Trophoblast cell (in vitro differentiated cells and primary cell): ENCODE measurements around the gene GMFB.

ENCODE experiments used
- DNase-seq, 2 donors: peaks; one replicate each; pipeline ENCODE4 v3.0.0-alpha.2; 2016
- H2AFZ ChIP-seq: 2 replicates; pipeline ENCODE4 v1.6.1; 2013; ENCODE audit warnings: low read length, moderate library complexity, mild to moderate bottlenecking; ENCODE audit not compliant: insufficient read depth, poor library complexity
- H2AK5ac ChIP-seq: 2 replicates; pipeline ENCODE4 v1.6.1; 2013; ENCODE audit warnings: mild to moderate bottlenecking, low read length
- H2BK120ac ChIP-seq: 2 replicates; pipeline ENCODE4 v1.6.1; 2013; ENCODE audit warnings: low read length, mild to moderate bottlenecking, moderate library complexity; ENCODE audit not compliant: insufficient read depth, poor library complexity
- H2BK12ac ChIP-seq: 2 replicates; pipeline ENCODE4 v1.6.1; 2013; ENCODE audit warnings: mild to moderate bottlenecking, low read length, moderate library complexity
- H2BK5ac ChIP-seq: 2 replicates; pipeline ENCODE4 v1.6.1; 2013; ENCODE audit warnings: low read length, low read depth, moderate library complexity, mild to moderate bottlenecking; ENCODE audit not compliant: poor library complexity
- H3K14ac ChIP-seq: 2 replicates; pipeline ENCODE4 v1.6.1; 2013; ENCODE audit warnings: mild to moderate bottlenecking, low read length
- H3K18ac ChIP-seq: 2 replicates; pipeline ENCODE4 v1.6.1; 2013; ENCODE audit warnings: mild to moderate bottlenecking, low read length
- H3K23ac ChIP-seq: 2 replicates; pipeline ENCODE4 v1.6.1; 2013; ENCODE audit warnings: low read length
- H3K27ac ChIP-seq: 2 replicates; pipeline ENCODE4 v1.5.1; 2013; ENCODE audit warnings: low read depth, mild to moderate bottlenecking, inconsistent platforms, low read length, moderate library complexity
- H3K27me3 ChIP-seq: 2 replicates; pipeline ENCODE4 v1.6.1; 2013; ENCODE audit warnings: inconsistent platforms, mild to moderate bottlenecking, low read length, moderate library complexity; ENCODE audit not compliant: insufficient read depth
- H3K36me3 ChIP-seq, 2 experiments: 1 replicate in 1 of 2; 2 replicates in 1 of 2; pipeline ENCODE4 v1.6.1; 2013; ENCODE audit warnings: low read length in 2 of 2, mild to moderate bottlenecking in 2 of 2, moderate library complexity in 1 of 2; ENCODE audit not compliant: insufficient read depth in 2 of 2, control insufficient read depth in 1 of 2
- H3K4ac ChIP-seq: 2 replicates; pipeline ENCODE4 v1.6.1; 2013; ENCODE audit warnings: low read depth, mild to moderate bottlenecking, low read length, moderate library complexity
- H3K4me1 ChIP-seq, 2 experiments: 1 replicate in 1 of 2; 2 replicates in 1 of 2; pipeline ENCODE4 v1.6.1; 2013; ENCODE audit warnings: low read length in 2 of 2, mild to moderate bottlenecking in 2 of 2, moderate library complexity in 1 of 2; ENCODE audit not compliant: insufficient read depth in 2 of 2, control insufficient read depth in 1 of 2
- H3K4me2 ChIP-seq: 2 replicates; pipeline ENCODE4 v1.6.1; 2013; ENCODE audit warnings: inconsistent platforms, mild to moderate bottlenecking, low read length, moderate library complexity
- H3K4me3 ChIP-seq: 2 replicates; pipeline ENCODE4 v1.5.1; 2013; ENCODE audit warnings: mild to moderate bottlenecking, low read depth, low read length, inconsistent platforms
- H3K79me1 ChIP-seq: one replicate; pipeline ENCODE4 v1.6.1; 2013; ENCODE audit warnings: low read length
- H3K79me2 ChIP-seq: 2 replicates; pipeline ENCODE4 v1.6.1; 2013; ENCODE audit warnings: low read length, mild to moderate bottlenecking; ENCODE audit not compliant: control insufficient read depth, insufficient read depth, poor library complexity
- H3K9ac ChIP-seq: 2 replicates; pipeline ENCODE4 v1.6.1; 2013; ENCODE audit warnings: mild to moderate bottlenecking, low read length
- H3K9me3 ChIP-seq: 2 replicates; pipeline ENCODE4 v1.6.1; 2013; ENCODE audit warnings: low read depth, mild to moderate bottlenecking, control low read depth, inconsistent platforms, low read length; ENCODE audit not compliant: insufficient read depth
- H4K12ac ChIP-seq: 2 replicates; pipeline ENCODE4 v1.6.1; 2013; ENCODE audit warnings: low read depth, mild to moderate bottlenecking, low read length, moderate library complexity
- H4K8ac ChIP-seq: 2 replicates; pipeline ENCODE4 v1.6.1; 2013; ENCODE audit warnings: low read depth, mild to moderate bottlenecking, low read length, moderate library complexity
- H4K91ac ChIP-seq: one replicate; pipeline ENCODE4 v1.6.1; 2013; ENCODE audit warnings: low read depth, mild to moderate bottlenecking, low read length, moderate library complexity
- WGBS: extraction: QIAGEN DNeasy Blood & Tissue Kit; methylation state at CpG from one replicate; pipeline ENCODE4 v1.1.7; 2013; ENCODE audit warnings: missing lambda C conversion rate; ENCODE audit not compliant: insufficient read length, insufficient coverage; ENCODE audit errors: extremely low coverage; 5-methylcytosine and 5-hydroxymethylcytosine counted together

Gene GMFB

GRCh38 chr14:54501480-54501879, 12.7 kb upstream of the GMFB start:
- Histone ChIP-seq H3K79me2 (no peaks in the 10 kb centered on the region), H3K9me3 (no peaks in the 10 kb centered on the region), H2BK5ac (no peak overlapping the region), H2BK120ac (no peak overlapping the region), H3K4ac (no peak overlapping the region), H3K23ac (no peak overlapping the region), H3K36me3 (no peaks in the 10 kb centered on the region), H3K79me1 (no peaks in the 10 kb centered on the region), H3K4me1 (no peaks in the 10 kb centered on the region), H2AK5ac (no peak overlapping the region), H3K27ac (no peak overlapping the region), H3K9ac (no peak overlapping the region), H3K14ac (no peak overlapping the region), H4K12ac (no peak overlapping the region), H3K4me3 (no peak overlapping the region), H2AFZ (no peak overlapping the region), H2BK12ac (no peak overlapping the region), H4K8ac (no peak overlapping the region), H3K4me2 (no peak overlapping the region), H3K18ac (no peak overlapping the region), H3K27me3 (no peaks in the 10 kb centered on the region), H4K91ac (no peak overlapping the region)
- WGBS: no CpG with 5 or more reads among the region's 3 CpGs
- DNase-seq: no peak

GRCh38 chr14:54500744-54501143, 12.0 kb upstream of the GMFB start:
- no peak overlapping the region for H4K8ac ChIP-seq
- H3K27ac ChIP-seq: no peak overlapping the region
- no peaks in the 10 kb centered on the region for H3K36me3 ChIP-seq
- H3K18ac ChIP-seq: no peak overlapping the region
- no CpG with 5 or more reads among the region's 3 CpGs for WGBS
- no peak overlapping the region for H3K4me3 ChIP-seq
- no peaks in the 10 kb centered on the region for H3K79me2 ChIP-seq
- H3K27me3 ChIP-seq: no peaks in the 10 kb centered on the region
- DNase-seq: no peak
- no peaks in the 10 kb centered on the region for H3K9me3 ChIP-seq
- no peak overlapping the region for H2BK5ac ChIP-seq
- H2AK5ac ChIP-seq: no peak overlapping the region
- H3K23ac ChIP-seq: no peak overlapping the region
- H3K9ac ChIP-seq: no peak overlapping the region
- H3K4ac ChIP-seq: no peak overlapping the region
- H2BK120ac ChIP-seq: no peak overlapping the region
- H3K14ac ChIP-seq: no peak overlapping the region
- no peak overlapping the region for H2AFZ ChIP-seq
- no peak overlapping the region for H3K4me2 ChIP-seq
- H4K12ac ChIP-seq: no peak overlapping the region
- H4K91ac ChIP-seq: no peak overlapping the region
- H3K79me1 ChIP-seq: no peaks in the 10 kb centered on the region
- H3K4me1 ChIP-seq: no peaks in the 10 kb centered on the region
- H2BK12ac ChIP-seq: no peak overlapping the region

GRCh38 chr14:54498579-54498978, 9.8 kb upstream of the GMFB start:
- Histone ChIP-seq H3K27ac (no peak overlapping the region), H3K4ac (no peak overlapping the region), H3K23ac (no peak overlapping the region), H2BK120ac (no peak overlapping the region), H3K4me2 (no peak overlapping the region), H3K79me1 (no peaks in the 10 kb centered on the region), H3K4me1 (no peaks in the 10 kb centered on the region), H3K27me3 (no peaks in the 10 kb centered on the region), H4K8ac (no peak overlapping the region), H3K9ac (no peak overlapping the region), H2AFZ (no peak overlapping the region), H3K4me3 (no peak overlapping the region), H3K79me2 (no peaks in the 10 kb centered on the region), H4K12ac (peak overlapping the region; percentile 84), H3K9me3 (no peaks in the 10 kb centered on the region), H3K14ac (no peak overlapping the region), H2BK5ac (no peak overlapping the region), H3K18ac (no peak overlapping the region), H2BK12ac (no peak overlapping the region), H4K91ac (no peak overlapping the region), H3K36me3 (no peaks in the 10 kb centered on the region), H2AK5ac (no peak overlapping the region)
- no CpG with 5 or more reads among the region's 7 CpGs for WGBS
- DNase-seq: no peak

- H3K79me1 ChIP-seq: no peaks in the 10 kb centered on the region
- H3K27me3 ChIP-seq: no peaks in the 10 kb centered on the region
- H3K36me3 ChIP-seq: no peaks in the 10 kb centered on the region
- no peak overlapping the region for H2BK120ac ChIP-seq
- no peak for DNase-seq
- H3K23ac ChIP-seq: no peak overlapping the region
- H3K4me1 ChIP-seq: no peaks in the 10 kb centered on the region
- no CpG with 5 or more reads among the region's 5 CpGs for WGBS
- no peak overlapping the region for H3K14ac ChIP-seq
- no peak overlapping the region for H4K12ac ChIP-seq
- no peaks in the 10 kb centered on the region for H3K9me3 ChIP-seq
- H2AK5ac ChIP-seq: no peak overlapping the region
- H3K4ac ChIP-seq: no peak overlapping the region
- H4K8ac ChIP-seq: no peak overlapping the region
- no peak overlapping the region for H3K4me3 ChIP-seq
- no peak overlapping the region for H2AFZ ChIP-seq
- H3K18ac ChIP-seq: no peak overlapping the region
- H2BK12ac ChIP-seq: no peak overlapping the region
- H3K9ac ChIP-seq: no peak overlapping the region
- H3K4me2 ChIP-seq: no peak overlapping the region
- H4K91ac ChIP-seq: no peak overlapping the region
- no peaks in the 10 kb centered on the region for H3K79me2 ChIP-seq
- H3K27ac ChIP-seq: no peak overlapping the region
- H2BK5ac ChIP-seq: no peak overlapping the region
These were observed 9.3 kb upstream of the GMFB start for GRCh38 chr14:54498095-54498531.
